Measurements from ENCODE around the gene MPPED1. TPM values are rescaled to one million over a fixed set of nuclear protein-coding genes. Genes with fewer than 3 reads are reported as not detected.

The MPPED1 gene
- total and polyA plus RNA-seq, 2 of the 13 experiments (the other 11 are each of a cell fraction or from before 2014, with no cell fraction given) = 0.77 TPM; not detected in 1

GRCh38 chr22:43505423-43505822 lies 93.6 kb downstream of the MPPED1 start:
- ChIA-PET POLR2A (no interaction called here), CTCF (ENCODE audit: low intra/inter-chr PET ratio, low total read pairs) (no interaction called here)
- DNase-seq (ENCODE audit: low spot score) = no peak
- Histone ChIP-seq H3K36me3 (replicated peaks in 1 of 2; ENCODE audit: control insufficient read depth in 1 of 2, insufficient read depth in 2 of 2, low read length in 2 of 2) (no peaks in the 10 kb centered on the region), H3K9me3 (ENCODE audit: low read length) (no peaks in the 10 kb centered on the region), H3K79me2 (ENCODE audit: insufficient read depth, low read length) (no peaks in the 10 kb centered on the region), H3K4me1 (ENCODE audit: insufficient read depth, low read length) (no peaks in the 10 kb centered on the region), H3K27me3 (ENCODE audit: control insufficient read depth in 1 of 2, insufficient read depth in 2 of 2, low read length in 2 of 2) (no peaks in the 10 kb centered on the region), H2AFZ (ENCODE audit: low read length) (no peak overlapping the region), H3K4me3 (replicated peaks in 1 of 3; ENCODE audit: insufficient read depth in 1 of 3, low read depth in 2 of 3, low read length in 3 of 3) (no peak overlapping the region), H4K20me1 (ENCODE audit: insufficient read depth, low read length) (no peaks in the 10 kb centered on the region), H3K9ac (ENCODE audit: insufficient read depth, low read depth, low read length) (no peak overlapping the region), H3K4me2 (ENCODE audit: low read depth, low read length) (no peak overlapping the region), H3K27ac (ENCODE audit: extremely low read length, insufficient read depth, low read length) (no peak overlapping the region)
- ATAC-seq = no peak
- no peak for TF ChIP-seq ZNF296 (CRISPR knock-in tag; conservative IDR thresholded peaks at IDR 0.05)
- no peak for TF ChIP-seq ZNF605 (CRISPR knock-in tag; IDR thresholded peaks at IDR 0.05)
- no peak for TF ChIP-seq NCOA1 (CRISPR knock-in tag; IDR thresholded peaks at IDR 0.05)
- no peak for TF ChIP-seq ARNT (IDR thresholded peaks at IDR 0.05)
- no peak for TF ChIP-seq MLLT10 (CRISPR knock-in tag; IDR thresholded peaks at IDR 0.05)
- TF ChIP-seq ZKSCAN8 (CRISPR knock-in tag; IDR thresholded peaks at IDR 0.05; ENCODE audit: borderline replicate concordance) = no peak
- TF ChIP-seq CTCF (CRISPR knock-in tag; IDR thresholded peaks at IDR 0.05) = no peak
- no peak for TF ChIP-seq ZSCAN31 (CRISPR knock-in tag; IDR thresholded peaks at IDR 0.05; ENCODE audit: low read depth)
- TF ChIP-seq ZSCAN20 (CRISPR knock-in tag; IDR thresholded peaks at IDR 0.05; ENCODE audit: borderline replicate concordance) = no peak
- no peak for TF ChIP-seq TIGD3 (CRISPR knock-in tag; IDR thresholded peaks at IDR 0.05; ENCODE audit: borderline replicate concordance)
- no peak for TF ChIP-seq MED8 (CRISPR knock-in tag; IDR thresholded peaks at IDR 0.05; ENCODE audit: insufficient replicate concordance)
- no peak for TF ChIP-seq BCL3 (CRISPR knock-in tag; IDR thresholded peaks at IDR 0.05)
- TF ChIP-seq ASH2L (IDR thresholded peaks at IDR 0.05; ENCODE audit: insufficient read length, low read depth, low read length) = no peak
- no peak for TF ChIP-seq KAT2B (IDR thresholded peaks at IDR 0.05; ENCODE audit: borderline replicate concordance, low read depth, low read length)
- TF ChIP-seq MAFK (conservative IDR thresholded peaks at IDR 0.05 in 1 of 2, IDR thresholded peaks at IDR 0.05 in 1 of 2; ENCODE audit: low read length in 2 of 2) = no peak
- no peak for TF ChIP-seq ZNF34 (CRISPR knock-in tag; IDR thresholded peaks at IDR 0.05; ENCODE audit: borderline replicate concordance)
- WGBS (ENCODE audit: low lambda C conversion rate) = 60% methylated on average over 13 of the region's 14 CpGs
- intact Hi-C loops (cut with micrococcal nuclease; ENCODE audit: unreplicated experiment) (no loop called here), in situ Hi-C loops (cut with HindIII; ENCODE audit: extremely low pct_ligation_motif_present, low pct_unique_long_range_greater_than_20kb) (no loop called here)
- no peak for FAIRE-seq
- no TSS peak for BruUV-seq (replicated peaks)
